DOHH2 (cell line): ENCODE data around the gene GBF1.

ENCODE experiments used
- H3F3A ChIP-seq: fragments of 200-600 bp; sonication (generic), shearing (Covaris generic); 2 replicates; pipeline ENCODE4 v1.6.0; 2016; ENCODE audit warnings: antibody characterized with exemption, mild to moderate bottlenecking; ENCODE audit not compliant: control insufficient read depth, insufficient read depth
- H3K27ac ChIP-seq: fragments of 200-600 bp; sonication (generic); 2 replicates; pipeline ENCODE4 v1.5.1; 2014; ENCODE audit warnings: low read depth, mild to moderate bottlenecking, low read length, moderate library complexity
- H3K27me3 ChIP-seq: fragments of 200-600 bp; sonication (generic); 2 replicates; pipeline ENCODE4 v1.6.1; 2014; ENCODE audit warnings: mild to moderate bottlenecking, low read length, mixed read lengths; ENCODE audit not compliant: control insufficient read depth
- H3K36me3 ChIP-seq: fragments of 200-600 bp; sonication (generic); 2 replicates; pipeline ENCODE4 v1.6.1; 2014; ENCODE audit warnings: mild to moderate bottlenecking, low read length, moderate library complexity, mixed read lengths; ENCODE audit not compliant: control insufficient read depth
- H3K4me1 ChIP-seq: fragments of 200-600 bp; sonication (generic); 2 replicates; pipeline ENCODE4 v1.6.1; 2014; ENCODE audit warnings: mild to moderate bottlenecking, low read length, mixed read lengths; ENCODE audit not compliant: control insufficient read depth
- H3K4me2 ChIP-seq: fragments of 200-600 bp; sonication (generic); 2 replicates; pipeline ENCODE4 v1.6.0; 2014; ENCODE audit warnings: mild to moderate bottlenecking, low read length, moderate library complexity
- H3K4me3 ChIP-seq: fragments of 200-600 bp; sonication (generic); 2 replicates; pipeline ENCODE4 v1.5.1; 2014; ENCODE audit warnings: mild to moderate bottlenecking, low read length, mixed read lengths
- H3K79me2 ChIP-seq: fragments of 200-600 bp; sonication (generic); 2 replicates; pipeline ENCODE4 v1.6.1; 2014; ENCODE audit warnings: mild to moderate bottlenecking, low read length, mixed read lengths; ENCODE audit not compliant: control insufficient read depth
- H3K9me2 ChIP-seq: fragments of 200-600 bp; sonication (generic); replicated peaks from 2 replicates; pipeline ENCODE4 v1.6.1; 2014; ENCODE audit warnings: mild to moderate bottlenecking, low read length, mixed read lengths; ENCODE audit not compliant: control insufficient read depth
- H3K9me3 ChIP-seq: fragments of 200-600 bp; sonication (generic); 2 replicates; pipeline ENCODE4 v1.6.1; 2014; ENCODE audit warnings: antibody characterized with exemption, low read length, mixed read lengths; ENCODE audit not compliant: control insufficient read depth, insufficient read depth
- H4K20me1 ChIP-seq: fragments of 200-600 bp; sonication (generic); 2 replicates; pipeline ENCODE4 v1.6.0; 2014; ENCODE audit warnings: low read depth, mild to moderate bottlenecking, antibody characterized with exemption, low read length, moderate library complexity; ENCODE audit not compliant: control insufficient read depth, insufficient read depth
- CTCF ChIP-seq: fragments of 200-600 bp; sonication (generic); IDR thresholded peaks from one replicate; pipeline ENCODE4 v1.5.1; 2014; ENCODE audit warnings: antibody characterized with exemption, mild to moderate bottlenecking, low read depth, low read length; ENCODE audit not compliant: poor library complexity, severe bottlenecking
- EZH2phosphoT487 ChIP-seq: fragments of 200-600 bp; sonication (generic); IDR thresholded peaks from 2 replicates; pipeline ENCODE4 v1.6.1; 2017; ENCODE audit warnings: borderline replicate concordance, mild to moderate bottlenecking, antibody characterized with exemption, low read length, moderate library complexity, mixed read lengths

The GBF1 gene

GRCh38 chr10:102245082-102245931, at the start of gene GBF1:
Gene GBF1, plus strand, starts transcription at chr10:102245532. Its CDS starts 13,407 bp downstream, at chr10:102258939.
- H4K20me1 ChIP-seq = peaks cover 9% of the 10 kb centered on the region; the same call in 1 of the 2 replicates
- peak within 1 kb of the TSS; percentile 96 for H3K4me2 ChIP-seq
- peaks cover 49% of the 10 kb centered on the region for H3K79me2 ChIP-seq
- H3K27me3 ChIP-seq = no peaks in the 10 kb centered on the region; the same call in 1 of the 2 replicates
- peak within 1 kb of the TSS; percentile 79 for H3K4me3 ChIP-seq
- H3K27ac ChIP-seq = peak within 1 kb of the TSS; percentile 20
- peaks cover 22% of the 10 kb centered on the region for H3K36me3 ChIP-seq
- TF ChIP-seq CTCF (no peak), EZH2phosphoT487 (no peak)
- no peaks in the 10 kb centered on the region for H3K9me3 ChIP-seq
- no peaks in the 10 kb centered on the region for H3K9me2 ChIP-seq
- peaks cover 44% of the 10 kb centered on the region for H3K4me1 ChIP-seq
- 0 out of 2 replicates have a peak, but pooled peaks cover 3% of the 10 kb centered on the region for H3F3A ChIP-seq

GRCh38 chr10:102196893-102197292, 48.4 kb upstream of the GBF1 start:
- H3K4me1 ChIP-seq = no peaks in the 10 kb centered on the region
- H4K20me1 ChIP-seq = no peaks in the 10 kb centered on the region
- H3K79me2 ChIP-seq = no peaks in the 10 kb centered on the region
- H3K9me2 ChIP-seq = no peaks in the 10 kb centered on the region
- no peak overlapping the region for H3K4me2 ChIP-seq
- H3F3A ChIP-seq = no peaks in the 10 kb centered on the region
- H3K27ac ChIP-seq = no peak overlapping the region
- H3K4me3 ChIP-seq = no peak overlapping the region
- H3K9me3 ChIP-seq = peaks cover 4% of the 10 kb centered on the region; the same call in 1 of the 2 replicates
- TF ChIP-seq EZH2phosphoT487 (no peak), CTCF (no peak)
- H3K27me3 ChIP-seq = peaks cover 11% of the 10 kb centered on the region
- no peaks in the 10 kb centered on the region for H3K36me3 ChIP-seq

GRCh38 chr10:102198027-102198426, 47.3 kb upstream of the GBF1 start:
- H3K36me3 ChIP-seq = no peaks in the 10 kb centered on the region
- no peaks in the 10 kb centered on the region for H3K9me2 ChIP-seq
- no peak overlapping the region for H3K4me2 ChIP-seq
- no peaks in the 10 kb centered on the region for H3K4me1 ChIP-seq
- no peak overlapping the region for H3K4me3 ChIP-seq
- H3F3A ChIP-seq = no peaks in the 10 kb centered on the region
- no peaks in the 10 kb centered on the region for H4K20me1 ChIP-seq
- no peaks in the 10 kb centered on the region for H3K79me2 ChIP-seq
- H3K9me3 ChIP-seq = no peaks in the 10 kb centered on the region
- no peak overlapping the region for H3K27ac ChIP-seq
- H3K27me3 ChIP-seq = peaks cover 16% of the 10 kb centered on the region
- TF ChIP-seq CTCF (no peak), EZH2phosphoT487 (no peak)
